GM12874 (cell line): ENCODE measurements around the gene SBK3.

Experiments used
- CTCF ChIP-seq: IDR thresholded peaks from 2 replicates; pipeline ENCODE4 v1.5.1; 2011; ENCODE audit warnings: low read depth, mild to moderate bottlenecking, control low read depth, low read length, moderate library complexity; ENCODE audit not compliant: insufficient read depth

SBK3 gene

GRCh38 chr19:55579766-55580621, 34.7 kb upstream of the SBK3 start:
- no peak for TF ChIP-seq CTCF

GRCh38 chr19:55578761-55579747, 33.7 kb upstream of the SBK3 start:
- no peak for TF ChIP-seq CTCF

- TF ChIP-seq CTCF = no peak
These were observed 32.9 kb upstream of the SBK3 start for GRCh38 chr19:55578031-55578760.

- no peak for TF ChIP-seq CTCF
These were observed 31.4 kb upstream of the SBK3 start for GRCh38 chr19:55576746-55577145.

- no peak for TF ChIP-seq CTCF
These were observed 22.5 kb upstream of the SBK3 start for GRCh38 chr19:55567708-55568328.

- no peak for TF ChIP-seq CTCF
These were observed 21.5 kb upstream of the SBK3 start for GRCh38 chr19:55566823-55567222.
